GM12878 (cell line): ENCODE results near the gene HOXC5. TPM values are rescaled to one million over a fixed set of nuclear protein-coding genes. Genes with fewer than 3 reads are reported as not detected.

Source experiments
- BCLAF1 ChIP-seq: fragments of 450-650 bp; IDR thresholded peaks from 2 replicates; pipeline ENCODE4 v1.6.1; 2017; ENCODE audit warnings: antibody characterized with exemption, mild to moderate bottlenecking, moderate library complexity
- BHLHE40 ChIP-seq, 2 experiments: fragments of 450-650 bp in 1 of 2; IDR thresholded peaks; 2 replicates each; pipeline ENCODE4 v1.6.1; 2011 to 2017; ENCODE audit warnings: low read depth in 2 of 2, borderline replicate concordance in 1 of 2, improper control_type of control experiment in 1 of 2, low read length in 1 of 2, mild to moderate bottlenecking in 1 of 2
- CTCF ChIP-seq, 3 experiments: IDR thresholded peaks in 2 of 3; conservative IDR thresholded peaks in 1 of 3; 2 replicates each; pipeline ENCODE4 v1.5.1; 2011; ENCODE audit warnings: low read depth in 3 of 3, low read length in 3 of 3, mild to moderate bottlenecking in 3 of 3, control low read depth in 2 of 3, moderate library complexity in 2 of 3, inconsistent platforms in 1 of 3, mixed read lengths in 1 of 3; ENCODE audit not compliant: control insufficient read depth in 2 of 3, insufficient read depth in 1 of 3; ENCODE audit errors: extremely low read depth in 1 of 3
- FOS ChIP-seq: IDR thresholded peaks from 3 replicates; pipeline ENCODE4 v1.6.1; 2011; ENCODE audit warnings: borderline replicate concordance; ENCODE audit not compliant: insufficient read length; ENCODE audit errors: extremely low read depth
- FOXK2 ChIP-seq: fragments of 450-650 bp; IDR thresholded peaks from 2 replicates; pipeline ENCODE4 v1.6.1; 2017; ENCODE audit warnings: mild to moderate bottlenecking, moderate library complexity
- IKZF1 ChIP-seq: fragments of 450-650 bp; conservative IDR thresholded peaks from 2 replicates; pipeline ENCODE4 v1.6.1; 2017; ENCODE audit warnings: antibody characterized with exemption, mild to moderate bottlenecking
- IKZF2 ChIP-seq, 2 experiments: fragments of 450-650 bp; IDR thresholded peaks; 2 replicates each; pipeline ENCODE4 v1.6.1; 2017; ENCODE audit warnings: mild to moderate bottlenecking in 2 of 2, moderate library complexity in 2 of 2
- KDM1A ChIP-seq: fragments of 200-600 bp; sonication (generic); IDR thresholded peaks from 2 replicates; pipeline ENCODE4 v1.6.1; 2016; ENCODE audit warnings: borderline replicate concordance
- LARP7 ChIP-seq: fragments of 450-650 bp; IDR thresholded peaks from 2 replicates; pipeline ENCODE4 v1.6.1; 2017; ENCODE audit warnings: mild to moderate bottlenecking
- MTA2 ChIP-seq: fragments of 450-650 bp; IDR thresholded peaks from 2 replicates; pipeline ENCODE4 v1.6.1; 2016; ENCODE audit warnings: low read depth, mild to moderate bottlenecking, moderate library complexity
- MXI1 ChIP-seq: fragments of 150-350 bp; IDR thresholded peaks from 2 replicates; pipeline ENCODE4 v1.6.1; 2011; ENCODE audit warnings: low read depth, mild to moderate bottlenecking, inconsistent platforms, low read length, improper control_type of control experiment
- MYC ChIP-seq: IDR thresholded peaks from 2 replicates; pipeline ENCODE4 v1.6.1; 2011; ENCODE audit warnings: mild to moderate bottlenecking, low read length, moderate library complexity, inconsistent platforms; ENCODE audit not compliant: insufficient read depth, insufficient replicate concordance, insufficient read length, severe bottlenecking
- NBN ChIP-seq: fragments of 450-650 bp; IDR thresholded peaks from 2 replicates; pipeline ENCODE4 v1.6.1; 2016
- NRF1 ChIP-seq: conservative IDR thresholded peaks from 2 replicates; pipeline ENCODE4 v1.6.1; 2011; ENCODE audit warnings: mild to moderate bottlenecking, low read depth, low read length, improper control_type of control experiment
- SMC3 ChIP-seq: IDR thresholded peaks from 2 replicates; pipeline ENCODE4 v1.6.1; 2011; ENCODE audit warnings: low read length, improper control_type of control experiment, borderline replicate concordance
- SP1 ChIP-seq: IDR thresholded peaks from one replicate; pipeline ENCODE4 v1.6.1; 2011; ENCODE audit warnings: low read depth, low read length
- SPI1 ChIP-seq: IDR thresholded peaks from 2 replicates; pipeline ENCODE4 v1.6.1; 2011; ENCODE audit warnings: low read depth, mild to moderate bottlenecking, low read length, moderate library complexity, borderline replicate concordance; ENCODE audit not compliant: insufficient read depth
- SRF ChIP-seq, 2 experiments: IDR thresholded peaks; 2 replicates each; pipeline ENCODE4 v1.6.1; 2011; ENCODE audit warnings: low read depth in 2 of 2, low read length in 2 of 2, mild to moderate bottlenecking in 1 of 2, moderate library complexity in 1 of 2
- ZNF384 ChIP-seq: IDR thresholded peaks from 2 replicates; pipeline ENCODE4 v1.6.1; 2012; ENCODE audit warnings: low read depth, mild to moderate bottlenecking, low read length, improper control_type of control experiment, borderline replicate concordance
- polyA plus RNA-seq, 11 experiments: library from polyadenylated mRNA; depleted of rRNA in 4 of 11; unstranded in 6 of 11; stranded (reverse) in 5 of 11; fragments of >200 nt; fragmentation: Nextera tagmentation in 4 of 11; fragmentation: Illumina TruSeq in 1 of 11; extraction: Ambion mirVana in 4 of 11; extraction: Trizol in 1 of 11; gene quantifications; 1 replicate in 1 of 11; 2 replicates in 10 of 11; pipeline versions ENCODE4 v1.2.1 to v1.2.3, GENCODE V29; 2011 to 2016; ENCODE audit warnings: inconsistent platforms in 2 of 11, missing spikeins in 2 of 11, low read depth in 1 of 11
- total RNA-seq, 4 experiments: library from RNA; depleted of rRNA in 3 of 4; stranded (reverse); fragments of >200 nt in 3 of 4; fragmentation: Illumina TruSeq in 1 of 4; extraction: Trizol in 1 of 4; gene quantifications; 2 replicates each; pipeline versions ENCODE4 v1.2.1 to v1.2.3, GENCODE V29; 2013 to 2021
- TF ChIP-seq, protein P1 (sequence below): IDR thresholded peaks from 2 replicates; pipeline ENCODE4 v1.6.1; 2011; ENCODE audit warnings: borderline replicate concordance, low read depth, mild to moderate bottlenecking, moderate library complexity, mixed read lengths, low read length; ENCODE audit not compliant: insufficient read depth; ENCODE audit errors: extremely low read length

The HOXC5 gene
- total and polyA plus RNA-seq, 10 of the 15 experiments (the other 5 are each of a cell fraction or from before 2014, with no cell fraction given) = 0.11 TPM; not detected in 9

GRCh38 chr12:54032627-54033100 is at the start of gene HOXC5 (continued):
- TF ChIP-seq SMC3 = peak; percentile 98
- TF ChIP-seq, protein P1, sequence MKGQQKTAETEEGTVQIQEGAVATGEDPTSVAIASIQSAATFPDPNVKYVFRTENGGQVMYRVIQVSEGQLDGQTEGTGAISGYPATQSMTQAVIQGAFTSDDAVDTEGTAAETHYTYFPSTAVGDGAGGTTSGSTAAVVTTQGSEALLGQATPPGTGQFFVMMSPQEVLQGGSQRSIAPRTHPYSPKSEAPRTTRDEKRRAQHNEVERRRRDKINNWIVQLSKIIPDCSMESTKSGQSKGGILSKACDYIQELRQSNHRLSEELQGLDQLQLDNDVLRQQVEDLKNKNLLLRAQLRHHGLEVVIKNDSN = peak; percentile 66
- TF ChIP-seq KDM1A = no peak
- TF ChIP-seq BCLAF1 = no peak
- peak; percentile 93 to 96 (median 95) for TF ChIP-seq CTCF (IDR thresholded peaks at IDR 0.05 in 2 of 3, conservative IDR thresholded peaks at IDR 0.05 in 1 of 3; ENCODE audit: control insufficient read depth in 2 of 3, extremely low read depth in 1 of 3, insufficient read depth in 1 of 3, low read depth in 3 of 3, low read length in 3 of 3)
- peak; percentile 88 for TF ChIP-seq NBN
- TF ChIP-seq SPI1 = no peak
- TF ChIP-seq NRF1 = no peak
- TF ChIP-seq MXI1 = no peak
- TF ChIP-seq ZNF384 = peak; percentile 93
- peak; percentile 83 to 89 for TF ChIP-seq BHLHE40 (IDR thresholded peaks at IDR 0.05; ENCODE audit: borderline replicate concordance in 1 of 2, low read depth in 2 of 2, low read length in 1 of 2)
- 0 out of 2 replicates have a peak, but pooled peaks have one; percentile 15 for TF ChIP-seq MTA2
- TF ChIP-seq SP1 = peak; percentile 31
- TF ChIP-seq LARP7 = no peak
- no peak for TF ChIP-seq FOXK2
- no peak for TF ChIP-seq MYC
- TF ChIP-seq IKZF1 = peak; percentile 34; the same call in 1 of the 2 replicates
- no peak for TF ChIP-seq FOS
- TF ChIP-seq SRF (IDR thresholded peaks at IDR 0.05; ENCODE audit: low read depth in 2 of 2, low read length in 2 of 2) = peak in 1 of 2 experiments; percentile 40; a peak in 1 of 4 replicates
- peak; percentile 28 to 55; a peak in 2 of 4 replicates for TF ChIP-seq IKZF2 (IDR thresholded peaks at IDR 0.05)
